IPS-11a (cell line): ENCODE results near the gene CFHR2.
"Not testable (repeated sequence)": the region's sequence is repeated elsewhere in the genome, so short reads cannot be mapped to it uniquely, and the experiment has no call there.

Source experiments
- H3K4me3 ChIP-seq: one replicate; pipeline ENCODE4 v1.5.1; 2013; ENCODE audit warnings: low read depth, low read length, control low read depth

The CFHR2 gene

DNA sequence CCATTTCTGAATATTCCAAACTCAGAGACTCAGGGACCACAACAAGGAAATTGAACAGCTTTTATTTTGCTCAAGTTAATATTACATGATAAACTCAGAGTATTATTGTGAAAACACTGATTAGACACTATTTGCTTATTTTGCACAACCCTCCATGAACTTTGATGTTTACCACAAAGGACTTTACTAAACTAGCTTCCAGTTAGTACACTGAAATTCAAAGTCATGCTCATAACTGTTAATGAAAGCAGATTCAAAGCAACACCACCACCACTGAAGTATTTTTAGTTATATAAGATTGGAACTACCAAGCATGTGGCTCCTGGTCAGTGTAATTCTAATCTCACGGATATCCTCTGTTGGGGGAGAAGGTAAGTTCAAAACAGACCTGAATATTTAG, at the start of gene CFHR2:
TSS of gene CFHR2 (plus strand) at position 171 of the 400 bp plus-strand sequence. CDS start at position 314, 143 bp downstream.
- not testable (repeated sequence) for H3K4me3 ChIP-seq

DNA sequence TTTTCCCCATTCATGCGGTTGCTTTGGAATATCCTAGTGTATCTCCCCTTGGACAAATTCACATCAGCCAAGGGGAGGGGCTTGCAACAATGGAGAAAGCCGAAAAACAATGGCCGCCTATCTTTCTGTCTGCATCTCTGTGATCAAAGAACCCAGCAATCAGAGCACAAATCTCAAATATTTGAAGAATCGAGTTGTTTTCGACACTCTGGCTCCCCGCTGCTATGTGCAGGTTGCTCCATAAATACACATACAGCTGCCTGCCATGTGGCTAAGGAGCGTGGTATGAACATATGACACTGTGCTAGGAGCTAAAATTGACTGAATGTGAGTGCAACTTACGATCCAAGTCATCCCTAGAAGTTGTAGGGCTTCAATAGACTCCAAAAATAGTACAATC, 47.2 kb upstream of the CFHR2 start:
- H3K4me3 ChIP-seq = no peak overlapping the region

- no peak overlapping the region for H3K4me3 ChIP-seq
These were observed 46.2 kb upstream of the CFHR2 start for GRCh38 chr1:196897158-196897828.

DNA sequence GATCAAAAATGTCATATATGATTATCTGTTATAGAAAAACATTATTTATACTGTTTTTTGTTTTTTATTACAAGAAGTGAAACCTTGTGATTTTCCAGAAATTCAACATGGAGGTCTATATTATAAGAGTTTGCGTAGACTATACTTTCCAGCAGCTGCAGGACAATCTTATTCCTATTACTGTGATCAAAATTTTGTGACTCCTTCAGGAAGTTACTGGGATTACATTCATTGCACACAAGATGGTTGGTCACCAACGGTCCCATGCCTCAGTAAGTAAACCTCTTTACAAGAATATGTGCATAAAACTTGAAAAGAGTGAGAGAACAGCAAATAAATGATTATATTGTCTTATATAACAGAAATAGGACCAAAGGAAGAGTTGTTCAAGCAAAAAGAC, 41.2 kb upstream of the CFHR2 start:
- H3K4me3 ChIP-seq = no peak overlapping the region

DNA sequence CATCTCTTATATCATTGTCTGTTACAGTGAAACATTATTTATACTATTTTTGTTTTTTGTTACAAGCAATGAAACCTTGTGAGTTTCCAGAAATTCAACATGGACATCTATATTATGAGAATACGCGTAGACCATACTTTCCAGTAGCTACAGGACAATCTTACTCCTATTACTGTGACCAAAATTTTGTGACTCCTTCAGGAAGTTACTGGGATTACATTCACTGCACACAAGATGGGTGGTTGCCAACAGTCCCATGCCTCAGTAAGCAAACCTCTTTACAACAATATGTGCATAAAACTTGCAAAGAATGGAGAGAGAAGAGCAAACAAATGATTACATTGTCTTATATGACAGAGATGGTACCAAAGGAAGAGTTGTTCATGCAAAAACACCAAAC, 33.3 kb upstream of the CFHR2 start:
- H3K4me3 ChIP-seq = no peak overlapping the region

GRCh38 chr1:196912283-196912682, 31.3 kb upstream of the CFHR2 start:
- not testable (repeated sequence) for H3K4me3 ChIP-seq

GRCh38 chr1:196926839-196927238, 16.7 kb upstream of the CFHR2 start:
- H3K4me3 ChIP-seq = not testable (repeated sequence)

DNA sequence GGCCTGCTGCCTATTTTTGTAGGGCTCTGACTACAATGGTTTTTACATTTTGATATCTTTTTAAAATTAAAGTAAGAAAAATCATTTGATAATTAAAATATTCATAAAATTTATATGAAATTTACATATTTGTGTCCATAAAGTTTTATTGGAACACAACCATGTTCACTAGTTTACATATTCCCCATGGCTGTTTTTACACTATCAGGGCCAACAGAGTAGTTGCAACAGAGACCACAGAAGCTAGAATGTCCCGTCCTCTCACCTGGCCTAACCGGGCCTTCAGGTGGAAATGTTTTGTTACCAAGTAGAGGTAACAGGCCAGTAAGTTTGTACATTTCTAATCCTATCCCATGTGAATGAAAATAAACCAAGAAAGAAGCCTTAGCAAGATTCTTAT, 10.7 kb upstream of the CFHR2 start:
- not testable (repeated sequence) for H3K4me3 ChIP-seq

- H3K4me3 ChIP-seq = no peak overlapping the region
These were observed 9.9 kb upstream of the CFHR2 start for GRCh38 chr1:196933531-196934189.

DNA sequence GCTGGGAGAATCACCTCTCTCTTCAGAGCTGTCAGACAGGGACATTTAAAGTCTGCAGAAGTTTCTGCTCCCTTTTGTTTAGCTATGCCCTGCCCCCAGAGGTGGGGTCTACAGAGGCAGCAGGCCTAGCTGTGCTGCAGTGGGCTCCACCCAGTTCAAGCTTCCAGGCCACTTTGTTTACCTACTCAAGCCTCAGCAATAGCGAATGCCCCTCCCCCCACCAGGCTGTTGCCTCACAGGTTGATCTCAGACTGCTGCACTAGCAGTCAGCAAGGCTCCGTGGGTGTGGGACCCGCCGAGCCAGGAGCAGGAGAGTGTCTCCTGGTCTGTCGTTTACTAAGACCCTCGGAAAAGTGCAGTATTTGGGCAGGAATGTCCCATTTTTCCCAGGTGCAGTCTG, 2.1 kb upstream of the CFHR2 start:
- H3K4me3 ChIP-seq = not testable (repeated sequence)

- H3K4me3 ChIP-seq = no peak overlapping the region
These were observed 8.3 kb downstream of the CFHR2 start for GRCh38 chr1:196951711-196952394.

GRCh38 chr1:196954778-196955177, 11.2 kb downstream of the CFHR2 start:
- no peak overlapping the region for H3K4me3 ChIP-seq

GRCh38 chr1:196955926-196956325, 12.4 kb downstream of the CFHR2 start:
- H3K4me3 ChIP-seq = no peak overlapping the region

DNA sequence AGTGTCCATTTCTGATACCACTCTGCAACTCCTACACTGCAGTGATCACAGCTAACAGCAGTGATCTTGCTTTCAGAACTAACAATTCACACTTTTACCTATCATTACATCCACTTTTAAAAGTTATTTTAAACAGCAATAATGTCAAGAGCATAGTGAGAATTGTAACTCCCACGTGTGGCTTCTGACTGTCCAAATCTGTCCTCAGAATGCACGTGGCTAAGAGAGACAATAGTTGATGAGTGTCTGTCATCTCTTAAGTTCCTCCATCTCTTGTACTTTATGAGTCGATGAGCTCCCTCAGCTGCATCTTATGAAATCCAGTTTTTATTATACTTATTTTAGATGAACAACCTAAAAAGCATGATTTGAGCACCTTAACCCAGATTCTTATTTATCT, 17.3 kb downstream of the CFHR2 start:
- no peak overlapping the region for H3K4me3 ChIP-seq

DNA sequence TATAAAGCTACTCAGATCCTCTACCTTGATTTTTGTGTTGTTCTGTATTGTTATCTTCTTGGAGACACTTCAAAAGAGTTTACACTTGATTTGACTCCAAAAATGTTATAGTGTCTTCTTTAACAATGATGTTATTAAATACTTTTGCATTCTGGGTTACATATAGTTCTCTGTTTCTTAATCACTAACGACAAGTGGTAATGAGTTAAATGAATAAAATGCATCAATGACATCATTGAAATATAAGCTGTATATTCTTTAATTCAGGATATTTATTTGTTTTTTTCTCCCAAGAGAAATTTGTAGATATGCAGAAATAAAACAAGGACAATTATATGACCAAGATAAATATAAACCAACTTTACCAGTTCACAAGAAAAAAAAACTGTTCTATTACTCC, 26.6 kb downstream of the CFHR2 start:
- no peak overlapping the region for H3K4me3 ChIP-seq

DNA sequence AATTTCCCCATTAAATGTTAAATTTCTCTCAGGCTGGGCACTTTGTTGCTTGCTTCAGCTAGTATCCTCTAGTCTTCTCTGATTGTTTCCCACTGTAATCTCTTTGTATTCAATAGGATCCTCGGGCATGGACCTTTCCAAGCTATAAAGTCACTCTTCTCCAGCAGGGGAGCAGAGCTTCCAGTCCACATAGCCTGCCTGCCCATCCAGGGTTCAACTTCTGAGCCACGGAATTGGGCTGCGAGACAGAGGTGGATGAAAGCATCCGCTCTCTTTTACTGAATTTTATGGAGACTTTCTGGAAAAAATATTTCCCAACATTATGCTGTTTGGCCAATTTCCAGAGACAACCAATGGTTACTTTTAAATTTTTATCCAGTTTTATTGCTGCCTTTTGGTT, 32.7 kb downstream of the CFHR2 start:
- no peak overlapping the region for H3K4me3 ChIP-seq

- no peak within 1 kb of the TSS for H3K4me3 ChIP-seq
These were observed 33.7 kb downstream of the CFHR2 start, which contains the start of gene CFHR5 for GRCh38 chr1:196977278-196977677. TSS of gene CFHR5 (plus strand) at chr1:196977556. CDS start at chr1:196977665, 109 bp downstream.

DNA sequence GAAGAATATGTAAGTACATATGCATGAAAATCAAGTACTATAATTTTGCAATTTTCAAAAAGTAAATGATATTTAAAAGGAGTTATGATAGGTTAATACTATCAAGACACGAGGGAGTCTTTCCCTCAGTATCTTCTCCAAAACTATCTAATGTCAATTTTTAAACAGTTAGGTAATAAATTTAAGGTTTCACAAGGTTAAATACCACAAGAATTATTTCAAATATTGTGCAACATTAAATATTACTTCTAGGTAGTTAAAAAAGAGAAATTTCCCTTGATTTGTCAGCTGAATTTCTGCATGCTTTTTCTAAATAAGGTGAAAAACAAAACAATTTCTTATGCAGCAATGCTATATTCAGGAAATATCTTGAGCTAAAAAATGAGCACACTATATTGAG, 37.3 kb downstream of the CFHR2 start:
- no peak overlapping the region for H3K4me3 ChIP-seq

GRCh38 chr1:196982247-196982646, 38.7 kb downstream of the CFHR2 start:
- H3K4me3 ChIP-seq = not testable (repeated sequence)

GRCh38 chr1:196991919-196992651, 48.5 kb downstream of the CFHR2 start:
- H3K4me3 ChIP-seq = not testable (repeated sequence)

DNA sequence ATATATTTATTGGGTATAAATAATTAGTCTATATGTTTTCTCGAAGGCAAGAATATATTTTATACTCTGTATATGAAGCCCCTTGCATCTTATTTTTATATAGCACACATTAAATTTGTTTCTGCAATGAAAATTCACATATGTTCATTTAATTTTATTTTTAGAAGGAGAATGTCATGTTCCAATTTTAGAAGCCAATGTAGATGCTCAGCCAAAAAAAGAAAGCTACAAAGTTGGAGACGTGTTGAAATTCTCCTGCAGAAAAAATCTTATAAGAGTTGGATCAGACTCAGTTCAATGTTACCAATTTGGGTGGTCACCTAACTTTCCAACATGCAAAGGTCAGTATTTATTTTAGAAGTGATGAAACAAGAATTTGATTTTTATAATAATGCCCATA, 50.4 kb downstream of the CFHR2 start:
- no peak overlapping the region for H3K4me3 ChIP-seq
